Upper lobe of left lung (tissue), 6 donors: Measurements from ENCODE around the gene GNAS. TPM values are rescaled to one million over a fixed set of nuclear protein-coding genes. Genes with fewer than 3 reads are reported as not detected.

Experiments
- ATAC-seq, 2 donors: fragments of 200-7000 bp; cut with Tn5 transposase; one replicate each; pipeline ENCODE4 v1.9.1; 2022; ENCODE audit warnings: mild to moderate bottlenecking in 2 of 2, moderate library complexity in 2 of 2; ENCODE audit not compliant: low FRiP score in 2 of 2
- DNase-seq, 2 donors: peaks; one replicate each; pipeline ENCODE4 v3.0.0-alpha.2; 2019 to 2020
- H3K27ac ChIP-seq, 4 donors: fragments of 200-600 bp; sonication (generic); one replicate each; pipeline ENCODE4 v1.5.1; 2016 to 2019
- H3K27me3 ChIP-seq, 4 donors: fragments of 200-600 bp; sonication (generic); one replicate each; pipeline ENCODE4 v1.5.1; 2017 to 2019
- H3K36me3 ChIP-seq, 4 donors: fragments of 200-600 bp; sonication (generic); one replicate each; pipeline ENCODE4 v1.5.1; 2016 to 2019
- H3K4me1 ChIP-seq, 4 donors: fragments of 200-600 bp; sonication (generic); one replicate each; pipeline ENCODE4 v1.5.1; 2018 to 2019
- H3K4me3 ChIP-seq, 4 donors: fragments of 200-600 bp; sonication (generic); one replicate each; pipeline ENCODE4 v1.5.1; 2017 to 2019; ENCODE audit warnings: mild to moderate bottlenecking in 2 of 4, moderate library complexity in 1 of 4
- H3K9me3 ChIP-seq, 4 donors: fragments of 200-600 bp; sonication (generic); one replicate each; pipeline ENCODE4 v1.5.1; 2018 to 2019
- CTCF ChIP-seq, 6 experiments: fragments of 450-650 bp in 4 of 6; fragments of 200-600 bp in 2 of 6; sonication (generic) in 2 of 6; IDR thresholded peaks; one replicate each; pipeline ENCODE4 v1.5.1; 2016 to 2019; ENCODE audit warnings: antibody characterized with exemption in 6 of 6
- EP300 ChIP-seq, 4 donors: sonication (generic); formaldehyde crosslinking; IDR thresholded peaks; one replicate each; pipeline ENCODE4 v1.5.1; 2017; ENCODE audit warnings: antibody characterized with exemption in 4 of 4, control low read depth in 2 of 4
- POLR2A ChIP-seq, 4 donors: fragments of 450-650 bp; IDR thresholded peaks; one replicate each; pipeline ENCODE4 v1.5.1; 2016 to 2017; ENCODE audit warnings: antibody characterized with exemption in 4 of 4, mild to moderate bottlenecking in 2 of 4
- POLR2AphosphoS5 ChIP-seq, 2 donors: sonication (generic); formaldehyde crosslinking; IDR thresholded peaks; one replicate each; pipeline ENCODE4 v1.5.1; 2017; ENCODE audit warnings: antibody characterized with exemption in 2 of 2
- WGBS, 2 donors: methylation state at CpG; one replicate each; pipeline ENCODE4 v1.1.5; 2017 to 2018; 5-methylcytosine and 5-hydroxymethylcytosine counted together
- total RNA-seq, 6 donors: library from RNA; depleted of rRNA in 4 of 6; stranded (reverse); fragments of >200 nt in 4 of 6; gene quantifications; one replicate each; pipeline versions ENCODE4 v1.1.0 to v1.2.1, GENCODE V29; 2016 to 2021
- donor health status: DM: no; HTN: no; CAD: no; lungs with moderate emphysema.
- donor health status: DM: no; HTN: yes; CAD: no; lungs with severe emphysema.

Gene GNAS
- total RNA-seq, 6 donors from 2014 or later = 520 to 910 (median 811) TPM

DNA sequence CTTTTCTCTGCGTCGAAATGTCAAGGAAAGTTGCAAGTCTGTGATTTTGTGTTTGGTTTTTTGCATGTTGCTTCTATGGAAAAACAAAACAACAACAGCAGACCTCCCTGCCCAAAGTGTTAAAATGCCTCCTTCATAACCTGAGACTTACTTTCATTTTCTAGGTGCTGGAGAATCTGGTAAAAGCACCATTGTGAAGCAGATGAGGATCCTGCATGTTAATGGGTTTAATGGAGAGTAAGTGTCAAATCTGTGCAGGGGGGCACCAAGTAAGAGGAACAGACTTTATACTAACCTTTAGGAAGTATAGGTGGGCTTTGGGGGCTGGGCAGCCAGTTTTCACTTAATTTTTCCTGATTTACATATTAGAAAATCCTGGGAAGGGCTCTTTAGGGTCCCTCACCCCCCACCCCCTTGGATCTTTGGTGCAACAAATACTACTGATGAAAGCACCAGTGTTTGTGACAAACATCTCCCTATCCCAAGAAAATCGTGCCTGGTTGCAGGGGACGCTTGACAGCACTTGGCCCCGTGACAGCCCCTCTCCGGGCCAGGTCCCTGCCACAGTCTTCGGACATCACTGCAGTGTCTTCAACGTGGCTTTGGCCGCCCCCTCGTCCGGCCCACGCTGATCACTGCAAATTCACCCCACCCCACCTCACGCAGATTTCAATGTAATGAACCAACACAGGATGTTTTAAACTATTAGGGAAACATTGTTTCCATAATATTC is 43.1 kb downstream of the GNAS start:
- Histone ChIP-seq H3K27ac (peak overlapping the region in 1 of 4 donors; percentile 21), H3K4me1 (peaks cover 51 to 58% (median 54%) of the 10 kb centered on the region in 4 donors), H3K36me3 (peaks cover 0 to 12% (median 2%) of the 10 kb centered on the region in 4 donors), H3K27me3 (no peaks in the 10 kb centered on the region), H3K9me3 (no peaks in the 10 kb centered on the region), H3K4me3 (no peak overlapping the region)
- 46 to 61% methylated on average over 13 of the region's 13 CpGs for WGBS, 2 donors
- ATAC-seq = no peak
- no peak for TF ChIP-seq POLR2AphosphoS5 (IDR thresholded peaks at IDR 0.05)
- TF ChIP-seq POLR2A (IDR thresholded peaks at IDR 0.05) = no peak
- TF ChIP-seq EP300 (IDR thresholded peaks at IDR 0.05) = no peak
- no peak for TF ChIP-seq CTCF (IDR thresholded peaks at IDR 0.05)
- DNase-seq = peak in 1 of 2 donors; percentile 40

DNA sequence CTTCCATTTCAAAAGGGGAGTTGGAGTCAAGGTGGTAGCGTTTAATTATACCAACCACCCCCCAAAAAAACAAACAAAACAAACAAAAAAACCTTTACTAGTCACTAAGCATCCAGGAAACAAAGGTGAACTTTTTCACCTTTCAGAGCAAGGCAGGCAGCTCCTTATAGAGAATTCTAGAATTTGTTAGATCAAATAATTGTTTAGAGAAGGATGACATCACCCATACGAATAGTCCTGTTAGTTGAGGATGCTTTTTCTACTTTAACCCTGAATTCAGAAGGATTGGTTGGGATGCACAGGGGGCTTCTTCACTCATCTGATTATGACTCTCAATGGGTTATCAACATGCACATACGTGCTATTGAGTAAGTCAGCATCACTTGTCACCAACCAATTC is 44.3 kb downstream of the GNAS start:
- no peaks in the 10 kb centered on the region for H3K9me3 ChIP-seq
- H3K27ac ChIP-seq = no peak overlapping the region
- H3K27me3 ChIP-seq = no peaks in the 10 kb centered on the region
- H3K36me3 ChIP-seq = peaks cover 0 to 14% (median 2%) of the 10 kb centered on the region in 4 donors
- H3K4me1 ChIP-seq = peaks cover 50 to 58% (median 54%) of the 10 kb centered on the region in 4 donors
- ATAC-seq = no peak
- H3K4me3 ChIP-seq = no peak overlapping the region
- TF ChIP-seq CTCF (IDR thresholded peaks at IDR 0.05) (no peak), POLR2AphosphoS5 (IDR thresholded peaks at IDR 0.05) (no peak), POLR2A (IDR thresholded peaks at IDR 0.05) (no peak), EP300 (IDR thresholded peaks at IDR 0.05) (no peak)
- no peak for DNase-seq
- WGBS, 2 donors = 55 to 68% methylated on average over 3 of the region's 3 CpGs

- WGBS, 2 donors = 48 to 54% methylated on average over 4 of the region's 4 CpGs
- Histone ChIP-seq H3K27me3 (no peaks in the 10 kb centered on the region), H3K4me1 (peaks cover 50 to 63% (median 54%) of the 10 kb centered on the region in 4 donors), H3K27ac (peak overlapping the region in 1 of 4 donors; percentile 3), H3K9me3 (no peaks in the 10 kb centered on the region), H3K4me3 (no peak overlapping the region), H3K36me3 (peaks cover 0 to 14% (median 2%) of the 10 kb centered on the region in 4 donors)
- ATAC-seq (no peak), DNase-seq (no peak)
- TF ChIP-seq POLR2AphosphoS5 (IDR thresholded peaks at IDR 0.05) (no peak), CTCF (IDR thresholded peaks at IDR 0.05) (no peak), POLR2A (IDR thresholded peaks at IDR 0.05) (no peak), EP300 (IDR thresholded peaks at IDR 0.05) (no peak)
Observed at GRCh38 chr20:58897488-58897887, 45.0 kb downstream of the GNAS start.

GRCh38 chr20:58898629-58899408 is 46.3 kb downstream of the GNAS start:
- no peak for ATAC-seq
- no peak for DNase-seq
- 77 to 83% methylated on average over 15 of the region's 15 CpGs for WGBS, 2 donors
- Histone ChIP-seq H3K36me3 (peaks cover 0 to 25% (median 6%) of the 10 kb centered on the region in 4 donors), H3K9me3 (no peaks in the 10 kb centered on the region), H3K27me3 (no peaks in the 10 kb centered on the region), H3K4me1 (peaks cover 40 to 55% (median 46%) of the 10 kb centered on the region in 4 donors), H3K27ac (no peak overlapping the region), H3K4me3 (no peak overlapping the region)
- TF ChIP-seq POLR2A (IDR thresholded peaks at IDR 0.05) (no peak), POLR2AphosphoS5 (IDR thresholded peaks at IDR 0.05) (no peak), EP300 (IDR thresholded peaks at IDR 0.05) (no peak)

GRCh38 chr20:58899512-58899911 is 47.0 kb downstream of the GNAS start:
- Histone ChIP-seq H3K27me3 (no peaks in the 10 kb centered on the region), H3K4me1 (peaks cover 33 to 48% (median 39%) of the 10 kb centered on the region in 4 donors), H3K4me3 (no peak overlapping the region), H3K36me3 (peaks cover 0 to 32% (median 11%) of the 10 kb centered on the region in 4 donors), H3K9me3 (no peaks in the 10 kb centered on the region), H3K27ac (no peak overlapping the region)
- ATAC-seq (no peak), DNase-seq (peak in 1 of 2 donors; percentile 60)
- WGBS, 2 donors = 86 to 90% methylated on average over 10 of the region's 10 CpGs
- TF ChIP-seq CTCF (IDR thresholded peaks at IDR 0.05) (no peak), POLR2A (IDR thresholded peaks at IDR 0.05) (no peak), POLR2AphosphoS5 (IDR thresholded peaks at IDR 0.05) (no peak), EP300 (IDR thresholded peaks at IDR 0.05) (no peak)
